A549 (cell line): ENCODE results near the gene DYNLRB1. TPM values are rescaled to one million over a fixed set of nuclear protein-coding genes. Genes with fewer than 3 reads are reported as not detected.
"Not testable (repeated sequence)": the region's sequence is repeated elsewhere in the genome, so short reads cannot be mapped to it uniquely, and the experiment has no call there.

Experiments used
- ATAC-seq, 2 experiments: fragments of 200-7000 bp in 1 of 2; fragments of >200 bp in 1 of 2; cut with Nextera tagmentation in 1 of 2; cut with Tn5 transposase in 1 of 2; 3 replicates each; pipeline versions ENCODE4 v1.8.0 to v1.9.1; 2018 to 2020; ENCODE audit warnings: mild to moderate bottlenecking in 1 of 2, moderate library complexity in 1 of 2
- CTCF ChIA-PET: fragments of 300-600 bp; sonication (Branson Sonifier 250); formaldehyde crosslinking; extraction: SDS; loops from one replicate; lab custom pipeline; 2021; ENCODE audit warnings: antibody characterized with exemption, inconsistent platforms; lab: Yijun Ruan, JAX
- POLR2A ChIA-PET: fragments of 350-600 bp; formaldehyde crosslinking; extraction: SDS; loops from one replicate; lab custom pipeline; 2021; ENCODE audit warnings: antibody characterized with exemption, inconsistent platforms; lab: Yijun Ruan, JAX
- DNase-seq, 2 experiments: peaks; one replicate each; pipeline versions ENCODE4 v3.0.0 to v3.0.0-alpha.2; 2011 to 2016; ENCODE audit warnings: low read depth in 1 of 2, low spot score in 1 of 2
- FAIRE-seq: peaks from 2 replicates; lab custom pipeline; 2011; peaks lifted over from hg19 to GRCh38; lab: Jason Lieb, UNC
- H3K27ac ChIP-seq, 2 experiments: fragments of >200 bp; sonication (Bioruptor Twin); formaldehyde crosslinking; 3 replicates each; pipeline ENCODE4 v1.5.1; 2016 to 2017
- H3K4me1 ChIP-seq: fragments of >200 bp; sonication (Bioruptor Twin); formaldehyde crosslinking; 3 replicates; pipeline ENCODE4 v1.6.1; 2016
- H3K4me2 ChIP-seq: fragments of >200 bp; sonication (Bioruptor Twin); formaldehyde crosslinking; 3 replicates; pipeline ENCODE4 v1.6.1; 2016
- H3K4me3 ChIP-seq: fragments of >200 bp; sonication (Bioruptor Twin); formaldehyde crosslinking; 3 replicates; pipeline ENCODE4 v1.5.1; 2016
- H3K9me3 ChIP-seq: fragments of >200 bp; sonication (Bioruptor Twin); formaldehyde crosslinking; 3 replicates; pipeline ENCODE4 v1.6.1; 2016
- BCL3 ChIP-seq: fragments of >200 bp; sonication (Bioruptor Twin); formaldehyde crosslinking; IDR thresholded peaks from 3 replicates; pipeline ENCODE4 v1.6.1; 2016
- CBX8 ChIP-seq: fragments of 200-600 bp; sonication (generic); IDR thresholded peaks from 2 replicates; pipeline ENCODE4 v1.6.1; 2016
- CEBPB ChIP-seq, 2 experiments: fragments of >200 bp in 1 of 2; sonication (Bioruptor Twin) in 1 of 2; formaldehyde crosslinking in 1 of 2; IDR thresholded peaks; 2 replicates each; pipeline ENCODE4 v1.6.1; 2012 to 2016
- EHMT2 ChIP-seq: fragments of 200-600 bp; sonication (generic); IDR thresholded peaks from 2 replicates; pipeline ENCODE4 v1.6.1; 2016; ENCODE audit warnings: antibody characterized with exemption, low read depth, mild to moderate bottlenecking, moderate library complexity
- ESRRA ChIP-seq: fragments of 150-350 bp; IDR thresholded peaks from 2 replicates; pipeline ENCODE4 v1.6.1; 2014; ENCODE audit warnings: mild to moderate bottlenecking, low read length, borderline replicate concordance
- HES2 ChIP-seq: fragments of >200 bp; sonication (Bioruptor Twin); formaldehyde crosslinking; IDR thresholded peaks from 2 replicates; pipeline ENCODE4 v1.6.1; 2016
- HEYL ChIP-seq: fragments of 250-450 bp; sonication (Bioruptor Pico); IDR thresholded peaks from 2 replicates; pipeline ENCODE4 v1.8.0; 2021; ENCODE audit warnings: mild to moderate bottlenecking, moderate library complexity
- HMGXB4 ChIP-seq: fragments of 250-450 bp; sonication (Bioruptor Pico); IDR thresholded peaks from 2 replicates; pipeline ENCODE4 v1.5.0; 2021; ENCODE audit warnings: mild to moderate bottlenecking, moderate library complexity, borderline replicate concordance
- HOXA7 ChIP-seq: fragments of 250-450 bp; sonication (Bioruptor Pico); IDR thresholded peaks from 2 replicates; pipeline ENCODE4 v1.5.0; 2020; ENCODE audit warnings: mild to moderate bottlenecking, moderate library complexity
- KDM1A ChIP-seq: fragments of 200-600 bp; sonication (generic); IDR thresholded peaks from 2 replicates; pipeline ENCODE4 v1.6.1; 2016; ENCODE audit warnings: low read depth, mild to moderate bottlenecking
- KDM5A ChIP-seq: fragments of 200-600 bp; sonication (generic); IDR thresholded peaks from 2 replicates; pipeline ENCODE4 v1.6.1; 2016; ENCODE audit warnings: antibody characterized with exemption, mild to moderate bottlenecking
- MAFK ChIP-seq: fragments of 450-650 bp; IDR thresholded peaks from 2 replicates; pipeline ENCODE4 v1.6.1; 2014; ENCODE audit not compliant: partially characterized antibody
- NFE2L2 ChIP-seq: fragments of 150-350 bp; conservative IDR thresholded peaks from 2 replicates; pipeline ENCODE4 v1.6.1; 2014; ENCODE audit warnings: low read length
- NR3C1 ChIP-seq: fragments of >200 bp; sonication (Bioruptor Twin); formaldehyde crosslinking; IDR thresholded peaks from 3 replicates; pipeline ENCODE4 v1.6.1; 2017
- PHF8 ChIP-seq: fragments of 200-600 bp; sonication (generic); IDR thresholded peaks from 2 replicates; pipeline ENCODE4 v1.6.1; 2016; ENCODE audit warnings: low read depth, mild to moderate bottlenecking, antibody characterized with exemption, moderate library complexity, borderline replicate concordance
- RARB ChIP-seq: fragments of 250-450 bp; sonication (Bioruptor Pico); IDR thresholded peaks from 2 replicates; pipeline ENCODE4 v1.8.0; 2021; ENCODE audit warnings: mild to moderate bottlenecking, moderate library complexity
- RCOR1 ChIP-seq: fragments of 150-350 bp; IDR thresholded peaks from 2 replicates; pipeline ENCODE4 v1.6.1; 2014; ENCODE audit warnings: antibody characterized with exemption, low read length, low read depth
- TP53 ChIP-seq: fragments of 250-450 bp; sonication (Bioruptor Pico); IDR thresholded peaks from 2 replicates; pipeline ENCODE4 v1.5.0; 2021; ENCODE audit warnings: mild to moderate bottlenecking, moderate library complexity
- ZSCAN20 ChIP-seq: fragments of 250-450 bp; sonication (Bioruptor Pico); IDR thresholded peaks from 2 replicates; pipeline ENCODE4 v1.8.0; 2022; ENCODE audit warnings: mild to moderate bottlenecking, moderate library complexity
- WGBS: methylation state at CpG from one replicate; pipeline ENCODE4 v1.1.6; 2017; ENCODE audit errors: missing lambda C conversion rate; 5-methylcytosine and 5-hydroxymethylcytosine counted together
- polyA plus RNA-seq, 4 experiments: library from polyadenylated mRNA; depleted of rRNA in 3 of 4; stranded (reverse); fragments of >200 nt; fragmentation: RNase III in 1 of 4; extraction: RNeasy Plus Mini Kit Qiagen cat#74134 plus additional on column Dnase treatment in 1 of 4; gene quantifications; 2 replicates in 3 of 4; 3 replicates in 1 of 4; pipeline ENCODE4 v1.2.3, GENCODE V29; 2011 to 2017

Gene DYNLRB1
- polyA plus RNA-seq, 2 of the 4 experiments (the other 2 are of a cell fraction), result 148 to 211 TPM

GRCh38 chr20:34491932-34492509 is 24.2 kb upstream of the DYNLRB1 start:
- POLR2A ChIA-PET, result interaction anchor here (1.2 kb wide), 1 partner anchor 25 kb away, joined by 4 read pairs; the partner anchor contains the start of gene DYNLRB1
- DNase-seq (no peak), ATAC-seq (no peak), FAIRE-seq (no peak)
- H3K27ac ChIP-seq, result no peak overlapping the region
- CTCF ChIA-PET, result interaction anchor here (1.1 to 2.2 kb wide), 5 partner anchors 15 to 180 kb away, joined by 3 to 9 read pairs (median 3); no protein-coding TSS in a partner anchor
- no peaks in the 10 kb centered on the region; the same call in 2 of the 3 replicates for H3K9me3 ChIP-seq
- no peak overlapping the region for H3K4me3 ChIP-seq
- TF ChIP-seq KDM5A (no peak), ZSCAN20 (CRISPR knock-in tag) (no peak), KDM1A (no peak), HOXA7 (CRISPR knock-in tag) (no peak), CEBPB (IDR thresholded peaks at IDR 0.05) (0 out of 4 replicates have a peak, but pooled peaks of 1 of the 2 experiments have one; percentile 16), EHMT2 (no peak), CBX8 (no peak)
- 93% methylated on average over 4 of the region's 4 CpGs for WGBS
- H3K4me2 ChIP-seq, result no peak overlapping the region
- no peaks in the 10 kb centered on the region for H3K4me1 ChIP-seq

GRCh38 chr20:34493646-34494045 is 22.6 kb upstream of the DYNLRB1 start:
- no peak overlapping the region for H3K4me2 ChIP-seq
- no peak overlapping the region for H3K27ac ChIP-seq
- no peak for DNase-seq
- WGBS, result 89% methylated on average over 4 of the region's 4 CpGs
- H3K9me3 ChIP-seq, result peaks cover 2% of the 10 kb centered on the region; the same call in 1 of the 3 replicates
- ChIA-PET CTCF (interaction anchor here (1.1 kb wide), 1 partner anchor 181 kb away, joined by 3 read pairs; no protein-coding TSS in a partner anchor), POLR2A (no interaction called here)
- ATAC-seq, result no peak; a peak in 1 of 6 replicates
- FAIRE-seq, result no peak
- H3K4me1 ChIP-seq, result no peaks in the 10 kb centered on the region
- no peak for TF ChIP-seq NFE2L2
- no peak for TF ChIP-seq HEYL (CRISPR knock-in tag)
- TF ChIP-seq BCL3, result no peak
- no peak for TF ChIP-seq PHF8
- no peak for TF ChIP-seq RCOR1
- no peak for TF ChIP-seq MAFK
- H3K4me3 ChIP-seq, result no peak overlapping the region

GRCh38 chr20:34495307-34495706 is 20.9 kb upstream of the DYNLRB1 start:
- DNase-seq (no peak), FAIRE-seq (peak; percentile 13), ATAC-seq (no peak)
- ChIA-PET POLR2A (no interaction called here), CTCF (interaction anchor here (1.5 kb wide), 1 partner anchor 183 kb away, joined by 6 read pairs; no protein-coding TSS in a partner anchor)
- Histone ChIP-seq H3K4me1 (no peaks in the 10 kb centered on the region), H3K4me2 (no peak overlapping the region), H3K4me3 (no peak overlapping the region), H3K9me3 (peaks cover 2% of the 10 kb centered on the region; the same call in 1 of the 3 replicates), H3K27ac (no peak overlapping the region)
- no peak for TF ChIP-seq ESRRA
- no peak for TF ChIP-seq MAFK
- WGBS, result 88% methylated on average over 7 of the region's 7 CpGs

- no peak overlapping the region for H3K4me3 ChIP-seq
- CTCF ChIA-PET, result interaction anchor here (0.6 to 1.5 kb wide), 4 partner anchors 10 to 854 kb away, joined by 3 to 6 read pairs (median 3); no protein-coding TSS in a partner anchor
- no peaks in the 10 kb centered on the region for H3K4me1 ChIP-seq
- TF ChIP-seq HMGXB4 (CRISPR knock-in tag), result no peak
- TF ChIP-seq HES2, result no peak
- TF ChIP-seq RARB (CRISPR knock-in tag), result no peak
- no peak for TF ChIP-seq NFE2L2
- TF ChIP-seq NR3C1, result no peak
- no peak for TF ChIP-seq TP53 (CRISPR knock-in tag)
- TF ChIP-seq CEBPB (IDR thresholded peaks at IDR 0.05), result no peak
- WGBS, result 91% methylated on average over 1 of the region's 1 CpG
- H3K27ac ChIP-seq, result no peak overlapping the region
- DNase-seq, result no peak
- ATAC-seq, result no peak
- peaks cover 2% of the 10 kb centered on the region; the same call in 1 of the 3 replicates for H3K9me3 ChIP-seq
- POLR2A ChIA-PET, result interaction anchor here (0.6 kb wide), 1 partner anchor 45 kb away, joined by 3 read pairs; no protein-coding TSS in a partner anchor
- FAIRE-seq, result no peak
- H3K4me2 ChIP-seq, result no peak overlapping the region
Observed at GRCh38 chr20:34495916-34496315, 20.3 kb upstream of the DYNLRB1 start.

GRCh38 chr20:34497596-34497995 is 18.6 kb upstream of the DYNLRB1 start:
- ATAC-seq, H3K9me3 ChIP-seq, POLR2A ChIA-PET, DNase-seq, H3K27ac ChIP-seq, H3K4me3 ChIP-seq, FAIRE-seq, H3K4me2 ChIP-seq, H3K4me1 ChIP-seq: not testable (repeated sequence)
- CTCF ChIA-PET, result interaction anchor here (0.5 to 1.2 kb wide), 2 partner anchors 10 to 157 kb away, joined by 3 read pairs; no protein-coding TSS in a partner anchor
- WGBS, result 86% methylated on average over 6 of the region's 6 CpGs
